ENCODE results near the gene MAD1L1.
"Not testable (repeated sequence)": the region's sequence is repeated elsewhere in the genome, so short reads cannot be mapped to it uniquely, and the experiment has no call there.

Gene MAD1L1

GRCh38 chr7:1933066-1933750 lies 299.5 kb downstream of the MAD1L1 start:
- H3K9ac ChIP-seq (ENCODE audit: low read depth, low read length): no peak overlapping the region

GRCh38 chr7:1931951-1932270 lies 300.8 kb downstream of the MAD1L1 start:
- Histone ChIP-seq H3K4me3 (ENCODE audit: low read depth, low read length) (no peak overlapping the region), H3K9ac (ENCODE audit: low read depth, low read length) (no peak overlapping the region), H3K9me3 (ENCODE audit: control insufficient read depth, insufficient read depth, low read length) (no peaks in the 10 kb centered on the region), H3K4me1 (ENCODE audit: control insufficient read depth, insufficient read depth, low read length) (no peaks in the 10 kb centered on the region), H3K27ac (ENCODE audit: low read depth, low read length) (no peak overlapping the region), H3K36me3 (ENCODE audit: control insufficient read depth, insufficient read depth, low read length) (no peaks in the 10 kb centered on the region), H3K27me3 (ENCODE audit: control insufficient read depth, insufficient read depth, low read length) (no peaks in the 10 kb centered on the region)

More at GRCh38 chr7:1933066-1933750, 299.5 kb downstream of the MAD1L1 start:
- H3K4me1 ChIP-seq (ENCODE audit: control insufficient read depth, insufficient read depth, low read length): no peaks in the 10 kb centered on the region
- H3K9me3 ChIP-seq (ENCODE audit: control insufficient read depth, insufficient read depth, low read length): peaks cover 2% of the 10 kb centered on the region; the same call in 1 of the 2 replicates
- H3K4me3 ChIP-seq (ENCODE audit: low read depth, low read length): no peak overlapping the region
- H3K27me3 ChIP-seq (ENCODE audit: control insufficient read depth, insufficient read depth, low read length): no peaks in the 10 kb centered on the region
- no peak overlapping the region for H3K27ac ChIP-seq (ENCODE audit: low read depth, low read length)
- H3K36me3 ChIP-seq (ENCODE audit: control insufficient read depth, insufficient read depth, low read length): no peaks in the 10 kb centered on the region

DNA sequence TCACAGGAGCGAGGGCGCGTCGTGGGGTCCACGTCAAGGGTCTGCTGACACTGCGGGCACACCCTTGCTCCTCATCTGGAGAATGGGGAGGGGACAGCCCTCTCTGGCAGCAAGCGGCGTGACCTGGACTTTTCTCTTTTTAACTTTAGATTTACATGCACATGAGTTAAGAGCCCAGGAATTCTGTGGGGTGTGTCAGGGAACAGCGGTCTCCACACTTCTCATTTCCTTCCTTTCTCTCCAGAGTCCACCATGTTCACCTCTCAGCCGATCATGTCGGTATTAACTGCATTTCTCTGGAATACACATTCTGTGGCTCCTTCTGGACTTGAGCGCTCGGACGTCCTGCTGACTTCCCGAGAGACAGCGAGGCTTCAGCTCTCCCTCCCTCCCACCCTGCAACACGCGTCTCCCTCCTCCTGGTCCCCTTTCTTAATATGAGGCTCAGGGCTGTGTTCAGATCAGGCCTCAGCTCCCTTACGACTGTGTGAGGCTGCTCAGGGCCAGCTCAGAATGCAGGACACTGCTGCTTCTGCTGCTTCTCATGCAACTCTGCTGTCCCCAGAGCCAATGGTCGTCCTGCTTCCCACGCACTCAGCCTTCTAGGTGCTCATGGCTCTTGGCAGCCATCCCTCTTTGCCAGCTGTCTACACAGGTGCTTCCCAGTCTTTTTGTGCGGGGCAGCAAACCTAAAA lies 301.3 kb downstream of the MAD1L1 start:
- H3K4me3 ChIP-seq (ENCODE audit: low read depth, low read length): no peak overlapping the region
- no peak overlapping the region for H3K27ac ChIP-seq (ENCODE audit: low read depth, low read length)
- H3K27me3 ChIP-seq (ENCODE audit: control insufficient read depth, insufficient read depth, low read length): no peaks in the 10 kb centered on the region
- no peaks in the 10 kb centered on the region for H3K9me3 ChIP-seq (ENCODE audit: control insufficient read depth, insufficient read depth, low read length)
- H3K4me1 ChIP-seq (ENCODE audit: control insufficient read depth, insufficient read depth, low read length): no peaks in the 10 kb centered on the region
- no peaks in the 10 kb centered on the region for H3K36me3 ChIP-seq (ENCODE audit: control insufficient read depth, insufficient read depth, low read length)
- no peak overlapping the region for H3K9ac ChIP-seq (ENCODE audit: low read depth, low read length)

GRCh38 chr7:1930381-1931065 lies 302.2 kb downstream of the MAD1L1 start:
- no peak overlapping the region for H3K9ac ChIP-seq (ENCODE audit: low read depth, low read length)
- H3K4me3 ChIP-seq (ENCODE audit: low read depth, low read length): no peak overlapping the region
- H3K4me1 ChIP-seq (ENCODE audit: control insufficient read depth, insufficient read depth, low read length): no peaks in the 10 kb centered on the region
- no peak overlapping the region for H3K27ac ChIP-seq (ENCODE audit: low read depth, low read length)
- H3K36me3 ChIP-seq (ENCODE audit: control insufficient read depth, insufficient read depth, low read length): no peaks in the 10 kb centered on the region
- no peaks in the 10 kb centered on the region for H3K9me3 ChIP-seq (ENCODE audit: control insufficient read depth, insufficient read depth, low read length)
- H3K27me3 ChIP-seq (ENCODE audit: control insufficient read depth, insufficient read depth, low read length): no peaks in the 10 kb centered on the region

DNA sequence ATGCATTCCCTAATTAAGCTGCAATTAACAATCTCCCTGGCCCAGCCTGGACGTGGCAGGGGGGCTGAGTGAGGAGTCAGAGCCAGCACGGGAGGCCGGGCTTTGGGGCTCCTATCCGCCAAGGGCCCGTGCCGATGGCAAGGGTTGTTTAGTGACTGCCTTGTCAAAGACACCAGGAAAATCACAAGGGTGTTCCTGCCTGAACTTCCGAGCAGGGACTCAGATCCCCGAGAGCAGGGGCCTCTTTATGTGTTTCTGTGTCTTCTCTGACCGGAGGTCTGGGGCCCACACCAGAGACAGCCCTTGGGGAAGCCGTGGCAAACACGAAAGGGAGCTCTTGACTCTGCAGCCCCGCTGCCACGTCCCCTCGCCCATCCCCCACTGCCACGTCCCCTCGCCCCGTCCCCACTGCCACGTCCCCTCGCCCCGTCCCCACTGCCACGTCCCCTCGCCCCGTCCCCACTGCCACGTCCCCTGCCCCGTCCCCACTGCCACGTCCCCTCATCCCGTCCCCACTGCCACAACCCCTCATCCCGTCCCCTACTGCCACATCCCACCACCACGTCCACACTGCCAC lies 303.3 kb downstream of the MAD1L1 start:
- not testable (repeated sequence) for H3K9ac ChIP-seq (ENCODE audit: low read depth, low read length); H3K4me3 ChIP-seq (ENCODE audit: low read depth, low read length); H3K4me1 ChIP-seq (ENCODE audit: control insufficient read depth, insufficient read depth, low read length); H3K9me3 ChIP-seq (ENCODE audit: control insufficient read depth, insufficient read depth, low read length); H3K27ac ChIP-seq (ENCODE audit: low read depth, low read length); H3K36me3 ChIP-seq (ENCODE audit: control insufficient read depth, insufficient read depth, low read length); H3K27me3 ChIP-seq (ENCODE audit: control insufficient read depth, insufficient read depth, low read length)

DNA sequence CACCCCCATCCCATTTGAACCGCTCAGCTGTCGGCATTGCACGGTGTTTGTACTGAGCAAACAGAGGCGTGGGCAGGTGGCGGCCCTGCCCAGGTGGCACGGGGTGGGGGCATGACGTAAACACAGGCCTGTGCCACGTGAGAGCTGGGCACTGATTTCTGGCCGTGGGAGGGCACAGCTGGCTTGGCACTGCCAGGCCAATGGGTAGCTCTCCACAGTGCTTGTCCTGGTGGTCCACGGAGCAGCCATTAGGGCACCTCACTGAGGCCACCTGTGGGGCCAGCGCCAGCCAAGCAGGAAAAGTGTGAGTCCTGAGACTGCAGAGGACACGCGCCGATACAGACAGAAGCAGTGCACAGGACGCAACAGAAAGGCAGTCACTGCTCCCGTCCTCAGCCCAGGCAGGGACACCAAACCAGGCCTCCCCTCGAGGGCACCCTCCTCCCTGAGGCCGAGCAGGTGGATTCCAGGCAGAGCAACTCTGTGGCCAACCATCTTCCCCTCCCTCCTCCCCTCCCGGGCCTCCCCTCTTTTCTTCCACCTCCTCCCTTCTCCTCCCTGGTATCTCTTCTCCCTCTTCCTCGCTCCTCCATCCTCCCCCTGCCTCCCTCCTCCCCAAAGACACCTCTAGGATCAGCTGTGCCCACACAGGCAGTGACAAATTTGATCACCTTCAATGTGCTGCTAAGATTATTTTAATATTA lies 303.9 kb downstream of the MAD1L1 start:
- Histone ChIP-seq H3K27me3 (ENCODE audit: control insufficient read depth, insufficient read depth, low read length) (no peaks in the 10 kb centered on the region), H3K9me3 (ENCODE audit: control insufficient read depth, insufficient read depth, low read length) (no peaks in the 10 kb centered on the region), H3K27ac (ENCODE audit: low read depth, low read length) (no peak overlapping the region), H3K9ac (ENCODE audit: low read depth, low read length) (no peak overlapping the region), H3K4me1 (ENCODE audit: control insufficient read depth, insufficient read depth, low read length) (no peaks in the 10 kb centered on the region), H3K4me3 (ENCODE audit: low read depth, low read length) (no peak overlapping the region), H3K36me3 (ENCODE audit: control insufficient read depth, insufficient read depth, low read length) (no peaks in the 10 kb centered on the region)

DNA sequence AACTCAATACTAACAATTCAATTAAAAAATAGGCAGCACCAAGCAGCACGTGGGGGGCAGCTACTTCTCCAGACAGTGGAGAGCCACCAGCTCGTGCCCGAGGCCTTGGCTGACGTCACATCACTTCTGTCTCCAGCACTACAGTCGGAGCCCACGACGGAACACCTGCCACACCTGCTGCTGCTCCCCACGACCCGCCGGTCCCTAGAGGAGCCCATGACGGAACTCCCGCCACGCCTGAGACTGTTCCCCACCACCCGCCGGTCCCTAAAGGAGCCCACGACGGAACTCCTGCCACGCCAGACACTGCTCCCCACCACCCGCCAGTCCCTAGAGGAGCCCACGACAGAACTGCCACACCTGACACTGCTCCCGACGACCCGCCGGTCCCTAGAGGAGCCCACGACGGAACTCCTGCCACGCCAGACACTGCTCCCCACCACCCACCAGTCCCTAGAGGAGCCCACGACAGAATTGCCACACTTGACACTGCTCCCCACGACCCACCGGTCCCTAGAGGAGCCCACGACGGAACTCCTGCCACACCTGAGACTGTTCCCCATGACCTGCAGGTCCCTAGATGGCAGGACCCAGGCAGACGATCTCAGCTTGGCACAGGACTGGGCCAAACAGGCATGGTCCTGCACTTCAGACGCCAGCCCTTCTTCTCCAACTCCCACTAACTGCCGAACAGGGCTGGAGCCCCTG lies 304.7 kb downstream of the MAD1L1 start:
- Histone ChIP-seq H3K9ac (ENCODE audit: low read depth, low read length) (no peak overlapping the region), H3K9me3 (ENCODE audit: control insufficient read depth, insufficient read depth, low read length) (no peaks in the 10 kb centered on the region), H3K27me3 (ENCODE audit: control insufficient read depth, insufficient read depth, low read length) (no peaks in the 10 kb centered on the region), H3K4me1 (ENCODE audit: control insufficient read depth, insufficient read depth, low read length) (no peaks in the 10 kb centered on the region), H3K27ac (ENCODE audit: low read depth, low read length) (no peak overlapping the region), H3K36me3 (ENCODE audit: control insufficient read depth, insufficient read depth, low read length) (no peaks in the 10 kb centered on the region), H3K4me3 (ENCODE audit: low read depth, low read length) (no peak overlapping the region)

DNA sequence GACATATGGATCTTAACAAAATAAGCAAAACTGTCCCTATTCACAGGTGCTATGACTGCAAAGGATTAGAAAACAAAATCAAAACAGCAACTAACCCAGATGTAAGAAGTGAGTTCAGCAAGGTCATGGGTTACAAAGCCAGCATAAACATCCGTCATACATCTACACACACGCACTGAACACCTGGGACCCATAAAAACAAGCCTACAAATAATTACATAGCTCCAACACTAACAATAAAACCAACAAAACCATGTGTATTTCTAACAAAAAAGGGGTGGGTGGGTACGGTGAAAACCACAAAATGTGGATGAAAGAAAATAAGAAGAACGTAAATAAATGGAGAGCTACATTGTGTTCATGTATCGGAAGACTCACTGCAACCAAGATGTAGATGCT lies 305.8 kb downstream of the MAD1L1 start:
- H3K9ac ChIP-seq (ENCODE audit: low read depth, low read length): no peak overlapping the region
- H3K4me3 ChIP-seq (ENCODE audit: low read depth, low read length): no peak overlapping the region
- H3K36me3 ChIP-seq (ENCODE audit: control insufficient read depth, insufficient read depth, low read length): no peaks in the 10 kb centered on the region
- no peaks in the 10 kb centered on the region for H3K27me3 ChIP-seq (ENCODE audit: control insufficient read depth, insufficient read depth, low read length)
- H3K4me1 ChIP-seq (ENCODE audit: control insufficient read depth, insufficient read depth, low read length): no peaks in the 10 kb centered on the region
- no peaks in the 10 kb centered on the region for H3K9me3 ChIP-seq (ENCODE audit: control insufficient read depth, insufficient read depth, low read length)
- no peak overlapping the region for H3K27ac ChIP-seq (ENCODE audit: low read depth, low read length)

- Histone ChIP-seq H3K36me3 (ENCODE audit: control insufficient read depth, insufficient read depth, low read length) (no peaks in the 10 kb centered on the region), H3K27ac (ENCODE audit: low read depth, low read length) (no peak overlapping the region), H3K9me3 (ENCODE audit: control insufficient read depth, insufficient read depth, low read length) (no peaks in the 10 kb centered on the region), H3K27me3 (ENCODE audit: control insufficient read depth, insufficient read depth, low read length) (no peaks in the 10 kb centered on the region), H3K4me1 (ENCODE audit: control insufficient read depth, insufficient read depth, low read length) (no peaks in the 10 kb centered on the region), H3K4me3 (ENCODE audit: low read depth, low read length) (no peak overlapping the region), H3K9ac (ENCODE audit: low read depth, low read length) (no peak overlapping the region)
Measured at GRCh38 chr7:1925973-1926907, 306.5 kb downstream of the MAD1L1 start.

DNA sequence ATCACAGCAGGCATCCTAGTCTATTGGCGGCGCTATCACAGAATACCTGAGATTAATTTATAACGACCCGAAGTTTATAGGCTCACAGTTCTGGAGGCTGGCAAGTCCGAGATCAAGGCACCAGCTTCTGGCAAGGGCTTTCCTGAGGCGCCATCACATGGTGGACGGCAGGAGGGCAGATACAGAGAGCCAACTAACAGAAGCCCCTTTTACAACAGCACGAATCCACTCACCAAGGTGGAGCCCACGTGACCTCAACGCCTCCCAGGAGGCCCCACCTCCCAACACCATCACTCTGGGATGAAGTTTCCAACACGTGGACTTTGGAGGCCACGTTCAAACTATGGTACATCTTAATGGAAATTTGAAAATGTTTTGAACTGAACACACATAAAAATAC lies 307.4 kb downstream of the MAD1L1 start:
- Histone ChIP-seq H3K9ac (ENCODE audit: low read depth, low read length) (no peak overlapping the region), H3K27ac (ENCODE audit: low read depth, low read length) (no peak overlapping the region), H3K4me3 (ENCODE audit: low read depth, low read length) (no peak overlapping the region), H3K36me3 (ENCODE audit: control insufficient read depth, insufficient read depth, low read length) (no peaks in the 10 kb centered on the region), H3K9me3 (ENCODE audit: control insufficient read depth, insufficient read depth, low read length) (no peaks in the 10 kb centered on the region), H3K4me1 (ENCODE audit: control insufficient read depth, insufficient read depth, low read length) (no peaks in the 10 kb centered on the region), H3K27me3 (ENCODE audit: control insufficient read depth, insufficient read depth, low read length) (no peaks in the 10 kb centered on the region)
